ENCODE results near the gene ATP5IF1.

DNA sequence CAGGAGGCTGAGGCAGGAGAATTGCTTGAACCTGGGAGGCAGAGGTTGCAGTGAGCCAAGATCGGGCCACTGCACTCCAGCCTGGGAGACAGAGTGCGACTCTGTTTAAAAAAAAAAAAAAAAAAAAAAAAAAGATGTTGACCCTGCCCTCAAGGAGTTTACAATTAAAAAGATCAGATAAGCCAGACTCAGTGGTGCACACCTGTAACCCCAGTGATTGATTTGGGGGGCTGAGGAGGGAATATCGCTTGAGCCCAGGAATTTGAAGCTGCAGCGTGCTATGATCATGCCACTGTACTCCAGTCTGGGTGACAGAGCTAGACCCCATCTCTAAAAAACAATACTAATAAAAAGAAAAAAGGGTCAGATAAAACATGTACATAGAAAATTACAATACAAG lies 21.8 kb downstream of the ATP5IF1 start:
- TF ChIP-seq, protein P1, sequence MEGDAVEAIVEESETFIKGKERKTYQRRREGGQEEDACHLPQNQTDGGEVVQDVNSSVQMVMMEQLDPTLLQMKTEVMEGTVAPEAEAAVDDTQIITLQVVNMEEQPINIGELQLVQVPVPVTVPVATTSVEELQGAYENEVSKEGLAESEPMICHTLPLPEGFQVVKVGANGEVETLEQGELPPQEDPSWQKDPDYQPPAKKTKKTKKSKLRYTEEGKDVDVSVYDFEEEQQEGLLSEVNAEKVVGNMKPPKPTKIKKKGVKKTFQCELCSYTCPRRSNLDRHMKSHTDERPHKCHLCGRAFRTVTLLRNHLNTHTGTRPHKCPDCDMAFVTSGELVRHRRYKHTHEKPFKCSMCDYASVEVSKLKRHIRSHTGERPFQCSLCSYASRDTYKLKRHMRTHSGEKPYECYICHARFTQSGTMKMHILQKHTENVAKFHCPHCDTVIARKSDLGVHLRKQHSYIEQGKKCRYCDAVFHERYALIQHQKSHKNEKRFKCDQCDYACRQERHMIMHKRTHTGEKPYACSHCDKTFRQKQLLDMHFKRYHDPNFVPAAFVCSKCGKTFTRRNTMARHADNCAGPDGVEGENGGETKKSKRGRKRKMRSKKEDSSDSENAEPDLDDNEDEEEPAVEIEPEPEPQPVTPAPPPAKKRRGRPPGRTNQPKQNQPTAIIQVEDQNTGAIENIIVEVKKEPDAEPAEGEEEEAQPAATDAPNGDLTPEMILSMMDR (IDR thresholded peaks at IDR 0.05; ENCODE audit: borderline replicate concordance, extremely low read depth, low read length, poor library complexity, severe bottlenecking) = no peak
- no peak for TF ChIP-seq EZH2 (IDR thresholded peaks at IDR 0.05; ENCODE audit: borderline replicate concordance, low read depth, low read length, severe bottlenecking)
